GM18870 (cell line): Measurements from ENCODE around the gene ZFPL1.
A peak's percentile ranks its signal among the peaks of the same experiment; 100 is the strongest.

Source experiments
- ATAC-seq: cut with Tn5 transposase; IDR thresholded peaks from one replicate; pipeline ENCODE4 v1.9.1; 2021; ENCODE audit warnings: moderate library complexity; ENCODE audit not compliant: unreplicated experiment

Gene ZFPL1

GRCh38 chr11:65059959-65060824, 23.8 kb upstream of the ZFPL1 start:
- ATAC-seq = no peak

- ATAC-seq = no peak
Measured at GRCh38 chr11:65060913-65061408, 23.1 kb upstream of the ZFPL1 start.

GRCh38 chr11:65063532-65063931, 20.5 kb upstream of the ZFPL1 start:
- ATAC-seq = no peak

GRCh38 chr11:65064847-65065240, 19.2 kb upstream of the ZFPL1 start:
- no peak for ATAC-seq

GRCh38 chr11:65065851-65066250, 18.2 kb upstream of the ZFPL1 start:
- no peak for ATAC-seq

GRCh38 chr11:65066315-65066714, 17.7 kb upstream of the ZFPL1 start:
- ATAC-seq = no peak

- no peak for ATAC-seq
Measured at GRCh38 chr11:65066805-65067291, 17.2 kb upstream of the ZFPL1 start.

- no peak for ATAC-seq
Measured at GRCh38 chr11:65067446-65067845, 16.6 kb upstream of the ZFPL1 start.

- ATAC-seq = no peak
Measured at GRCh38 chr11:65069217-65069616, 14.8 kb upstream of the ZFPL1 start.

GRCh38 chr11:65071907-65072630, 12.0 kb upstream of the ZFPL1 start:
- no peak for ATAC-seq

- no peak for ATAC-seq
Measured at GRCh38 chr11:65072631-65072966, 11.4 kb upstream of the ZFPL1 start.

GRCh38 chr11:65077451-65077850, 6.6 kb upstream of the ZFPL1 start:
- no peak for ATAC-seq

GRCh38 chr11:65078151-65078550, 5.9 kb upstream of the ZFPL1 start:
- no peak for ATAC-seq

GRCh38 chr11:65078786-65079342, 5.2 kb upstream of the ZFPL1 start:
- no peak for ATAC-seq

- ATAC-seq = peak; percentile 15
Measured at GRCh38 chr11:65083134-65083833, 738 bp upstream of the ZFPL1 start.

GRCh38 chr11:65084598-65085375, 765 bp downstream of the ZFPL1 start:
- no peak for ATAC-seq

GRCh38 chr11:65085446-65085845, 1.4 kb downstream of the ZFPL1 start:
- no peak for ATAC-seq

- ATAC-seq = no peak
Measured at GRCh38 chr11:65086809-65087208, 2.8 kb downstream of the ZFPL1 start.

- ATAC-seq = no peak
Measured at GRCh38 chr11:65087216-65087615, 3.2 kb downstream of the ZFPL1 start.

- no peak for ATAC-seq
Measured at GRCh38 chr11:65087827-65088226, 3.8 kb downstream of the ZFPL1 start.
